Stimulated activated CD4-positive, alpha-beta T cell treated with anti-CD3 and anti-CD28 coated beads, Interleukin-4, amount 100 ng/mL, for 24 hours (primary cell): Measurements from ENCODE around the gene ARHGAP15.
"Not testable (repeated sequence)": the region's sequence is repeated elsewhere in the genome, so short reads cannot be mapped to it uniquely, and the experiment has no call there.

Experiments
- DNase-seq: peaks from one replicate; pipeline ENCODE4 v3.0.0-alpha.2; 2020

Gene ARHGAP15

DNA sequence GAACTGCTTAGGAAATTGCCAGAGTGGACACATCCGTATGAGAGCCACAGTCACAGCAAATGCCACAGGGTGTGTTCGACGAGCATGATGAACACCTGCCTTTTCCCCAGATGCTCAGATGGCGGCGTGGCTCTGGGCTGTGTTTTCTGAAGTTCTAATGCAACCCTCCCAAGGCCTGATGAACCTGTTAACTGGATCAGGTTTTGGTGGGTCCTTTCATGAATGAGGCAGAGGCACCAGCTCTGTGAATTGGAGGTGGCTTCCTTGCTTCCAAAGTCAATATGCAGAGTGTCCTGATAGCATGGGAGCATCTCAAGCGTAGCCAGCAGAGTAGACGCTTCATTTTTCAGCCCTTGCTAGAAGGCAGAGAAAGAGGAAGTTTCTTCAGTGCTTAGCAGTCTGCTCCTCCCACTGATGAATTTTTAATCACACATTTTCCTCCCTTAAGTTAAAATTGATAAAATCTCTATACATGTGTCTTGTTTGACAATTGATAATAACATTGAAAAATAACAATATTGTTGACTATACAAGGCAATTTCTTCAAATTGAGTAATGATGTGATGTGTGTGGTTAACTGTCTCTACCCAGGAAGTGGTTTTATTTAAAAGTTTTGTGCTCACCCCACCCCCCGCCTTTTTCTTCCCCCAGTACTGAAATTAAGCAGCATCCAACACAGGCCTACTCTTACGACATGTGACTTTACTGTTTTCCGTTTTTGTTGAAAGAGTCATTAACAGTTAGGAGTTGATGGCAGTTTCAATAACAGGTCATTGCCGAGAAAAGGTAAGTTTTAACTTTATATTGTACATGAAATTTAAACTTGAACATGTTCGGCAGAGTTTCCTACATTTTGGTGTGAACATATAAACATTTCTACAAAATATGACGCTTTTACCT is at the start of gene ARHGAP15:
ARHGAP15 (plus strand) TSS at position 739 of the 900 bp plus-strand sequence.
- peak; percentile 77 for DNase-seq

- DNase-seq, result no peak
These were observed 47.6 kb upstream of the ARHGAP15 start for GRCh38 chr2:143081616-143082015.

DNA sequence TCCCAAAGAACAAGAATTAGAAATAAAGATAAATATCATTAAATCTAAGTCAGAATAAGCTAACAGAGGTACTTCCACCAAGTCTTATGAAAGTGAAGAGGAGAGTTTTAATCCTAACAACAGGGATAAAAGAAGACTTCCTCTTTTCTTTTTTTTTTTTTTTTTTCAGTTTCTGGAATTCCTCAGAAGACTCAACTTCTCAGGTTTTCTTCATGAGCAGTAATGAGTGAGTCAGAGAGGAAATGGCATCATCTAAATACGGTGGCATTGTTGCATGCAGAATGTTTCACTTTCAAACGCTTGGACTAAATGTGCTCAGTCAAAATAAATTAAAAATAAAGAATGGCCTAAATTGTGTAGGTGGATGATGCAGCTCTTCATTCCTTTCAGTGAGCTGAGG is 45.6 kb upstream of the ARHGAP15 start:
- DNase-seq, result no peak

DNA sequence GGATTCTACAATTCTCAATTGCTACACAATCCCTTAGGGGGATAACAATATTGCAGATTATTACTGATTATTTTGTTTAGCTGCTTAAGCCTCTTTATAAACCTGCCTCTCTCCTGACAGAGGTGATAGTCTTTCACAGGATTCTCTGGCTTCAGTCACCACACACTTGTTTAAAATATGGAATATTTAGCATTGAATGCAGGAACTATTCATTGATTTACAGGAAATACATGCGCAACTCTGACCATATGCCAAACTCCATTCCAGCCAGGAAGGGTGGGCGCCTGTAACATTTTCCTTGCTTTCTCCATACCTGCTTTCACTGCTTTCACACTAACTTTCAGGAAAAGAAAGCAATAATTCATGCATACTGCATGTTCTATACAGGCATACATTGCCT is 44.8 kb upstream of the ARHGAP15 start:
- no peak for DNase-seq

DNA sequence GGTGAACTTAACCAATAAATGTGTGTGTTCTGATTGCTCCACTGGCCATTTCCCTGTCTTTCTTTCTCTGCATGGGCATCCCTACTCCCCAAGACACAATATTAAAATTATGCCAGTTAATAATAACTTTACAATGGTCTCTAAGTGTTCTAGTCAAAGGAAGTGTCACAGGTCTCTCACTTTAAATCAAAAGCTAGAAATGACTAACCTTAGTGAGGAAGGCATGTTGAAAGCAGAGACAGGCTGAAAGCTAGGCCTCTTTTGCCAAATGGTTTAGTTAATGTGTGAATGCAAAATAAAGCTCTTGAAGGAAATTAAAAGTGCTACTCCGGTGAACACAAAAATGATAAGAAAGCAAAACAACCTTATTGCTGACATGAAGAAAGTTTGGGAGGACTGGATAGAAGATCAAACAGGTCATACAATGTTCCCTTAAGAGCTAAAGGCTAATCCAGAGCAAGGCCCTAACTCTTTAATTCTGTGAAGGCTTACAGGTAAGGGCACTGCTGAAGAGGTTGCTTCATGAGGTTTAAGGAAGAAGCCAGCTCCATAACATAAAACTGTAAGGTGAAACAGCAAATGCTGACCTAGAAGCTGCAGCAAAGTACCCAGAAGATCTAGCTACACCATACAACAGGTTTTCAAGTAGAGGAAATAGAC is 44.0 kb upstream of the ARHGAP15 start:
- DNase-seq, result no peak

GRCh38 chr2:143087033-143087432 is 42.2 kb upstream of the ARHGAP15 start:
- no peak for DNase-seq

GRCh38 chr2:143088388-143088787 is 40.8 kb upstream of the ARHGAP15 start:
- no peak for DNase-seq

DNA sequence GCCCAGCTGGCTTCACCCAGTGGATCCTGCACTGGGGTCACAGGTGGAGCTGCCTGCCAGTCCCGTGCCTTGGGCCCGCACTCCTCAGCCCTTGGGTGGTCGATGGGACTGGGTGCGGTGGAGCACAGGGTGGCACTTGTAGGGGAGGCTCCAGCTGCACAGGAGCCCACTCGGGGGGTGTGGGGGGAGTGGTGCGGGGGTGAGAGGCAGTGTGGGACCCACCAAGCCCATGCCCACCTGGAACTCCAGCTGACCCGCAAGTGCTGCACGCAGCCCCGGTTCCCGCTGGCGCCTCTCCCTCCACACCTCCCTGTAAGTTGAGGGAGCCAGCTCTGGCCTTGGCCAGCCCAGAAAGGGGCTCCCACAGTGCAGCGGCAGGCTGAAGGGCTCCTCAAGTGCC is 39.7 kb upstream of the ARHGAP15 start:
- not testable (repeated sequence) for DNase-seq

DNA sequence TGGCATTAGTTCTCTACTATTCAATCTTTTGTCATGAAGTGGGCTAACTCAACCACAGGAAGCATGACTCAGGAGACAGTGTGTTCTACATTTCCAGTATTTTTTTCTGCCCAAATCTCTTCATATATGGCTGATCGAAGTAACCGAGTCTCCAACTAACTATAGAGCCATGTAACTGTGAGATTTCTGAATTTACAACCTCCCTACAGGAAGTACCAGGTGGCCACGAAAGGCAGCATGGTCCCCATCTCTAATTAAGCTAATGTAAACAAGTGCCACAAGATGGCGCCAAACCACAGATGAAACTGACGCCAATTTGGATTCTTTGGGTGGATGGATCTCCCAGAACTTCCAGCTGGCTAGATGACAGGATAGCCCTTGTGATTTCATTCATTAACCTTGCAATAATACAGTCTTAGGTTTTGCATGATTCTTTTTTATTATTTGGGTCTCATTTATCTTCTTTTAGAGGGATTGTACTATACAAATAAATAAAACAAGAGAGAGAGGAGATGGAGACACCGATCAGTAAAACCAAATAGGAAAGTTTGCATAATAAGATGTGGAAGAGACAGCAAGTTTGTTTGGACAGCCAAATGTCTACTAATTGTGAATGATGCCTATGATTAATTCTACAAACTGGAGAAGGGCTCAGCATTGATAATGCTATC is 18.3 kb upstream of the ARHGAP15 start:
- DNase-seq, result peak; percentile 73

- DNase-seq, result peak; percentile 11
These were observed 12.0 kb upstream of the ARHGAP15 start for GRCh38 chr2:143117225-143117624.

DNA sequence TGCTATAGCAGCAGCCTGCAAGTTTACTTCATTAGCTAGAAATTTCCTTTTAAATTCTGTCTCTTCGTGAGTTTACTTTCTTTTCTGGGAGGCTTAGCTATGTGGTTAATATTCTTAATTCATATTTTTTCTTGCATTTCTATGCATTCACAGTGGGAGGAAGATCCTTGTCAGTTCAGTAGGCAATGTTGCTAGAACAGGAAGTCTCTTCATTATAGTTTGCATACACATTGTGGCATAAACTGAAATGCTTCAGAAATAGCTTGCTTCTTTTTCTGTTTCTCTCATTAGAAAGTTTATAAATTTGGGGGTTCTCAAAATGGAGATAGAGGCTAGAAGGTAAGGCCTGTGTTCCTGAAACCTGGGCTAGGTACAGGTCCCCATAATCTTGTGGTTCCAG is 8.1 kb upstream of the ARHGAP15 start:
- DNase-seq, result no peak

GRCh38 chr2:143121957-143122356 is 7.3 kb upstream of the ARHGAP15 start:
- no peak for DNase-seq

GRCh38 chr2:143123911-143124310 is 5.3 kb upstream of the ARHGAP15 start:
- DNase-seq, result no peak

DNA sequence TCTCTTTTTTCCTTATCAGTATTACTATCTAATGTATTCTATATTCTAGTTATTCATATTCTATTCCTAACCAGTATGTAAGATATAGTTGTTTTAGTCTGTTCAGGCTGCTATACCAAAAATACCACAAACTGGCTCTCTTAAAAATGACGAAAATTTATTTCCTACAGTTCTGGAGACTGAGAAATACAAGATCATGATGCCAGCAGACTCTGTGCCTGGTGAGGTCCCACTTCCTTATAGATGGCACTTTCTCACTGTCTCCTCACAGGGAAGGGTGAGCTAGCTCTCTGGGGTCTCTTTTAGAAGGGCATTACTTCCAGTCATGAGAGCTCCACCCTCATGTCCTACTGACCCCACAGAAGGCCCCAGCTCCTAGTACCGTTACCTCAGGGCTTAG is 4.8 kb upstream of the ARHGAP15 start:
- DNase-seq, result no peak

GRCh38 chr2:143125717-143126116 is 3.5 kb upstream of the ARHGAP15 start:
- DNase-seq, result no peak

DNA sequence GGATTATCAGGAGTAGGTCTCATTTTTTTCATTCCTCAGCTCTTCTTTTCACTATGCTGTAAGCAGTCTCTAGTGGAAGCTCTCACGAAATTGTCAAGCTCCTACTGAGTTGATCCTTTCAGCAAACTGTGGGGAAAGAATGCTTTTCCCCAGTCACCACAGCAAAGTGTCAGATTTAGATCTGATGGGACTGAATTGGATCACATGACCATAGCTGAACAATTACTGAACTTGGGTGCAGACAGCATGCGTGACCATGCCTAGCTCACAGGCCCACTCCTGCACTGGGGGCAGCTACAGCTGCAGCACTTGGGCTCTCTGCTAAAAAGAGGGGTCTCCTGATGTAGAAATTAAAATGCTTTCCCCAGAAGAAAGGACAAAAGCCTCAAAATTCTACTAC is 3.1 kb downstream of the ARHGAP15 start:
- DNase-seq, result peak; percentile 41

DNA sequence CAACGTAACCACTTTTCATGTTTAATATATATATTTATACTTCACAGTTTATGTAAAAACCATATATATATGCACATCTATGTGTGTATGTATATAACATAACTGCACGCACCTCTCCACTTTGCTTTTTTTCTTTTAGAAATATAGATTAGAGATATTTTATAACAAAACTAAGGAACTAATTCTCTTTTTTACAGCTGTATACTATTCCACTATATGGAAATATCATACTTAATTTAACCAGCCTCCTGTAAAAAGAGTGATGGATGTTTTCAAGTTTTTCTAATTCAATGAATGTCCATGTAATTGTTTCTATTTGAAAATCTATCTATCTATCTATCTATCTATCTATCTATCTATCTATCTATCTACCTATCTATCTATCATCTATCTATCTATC is 4.6 kb downstream of the ARHGAP15 start:
- no peak for DNase-seq

DNA sequence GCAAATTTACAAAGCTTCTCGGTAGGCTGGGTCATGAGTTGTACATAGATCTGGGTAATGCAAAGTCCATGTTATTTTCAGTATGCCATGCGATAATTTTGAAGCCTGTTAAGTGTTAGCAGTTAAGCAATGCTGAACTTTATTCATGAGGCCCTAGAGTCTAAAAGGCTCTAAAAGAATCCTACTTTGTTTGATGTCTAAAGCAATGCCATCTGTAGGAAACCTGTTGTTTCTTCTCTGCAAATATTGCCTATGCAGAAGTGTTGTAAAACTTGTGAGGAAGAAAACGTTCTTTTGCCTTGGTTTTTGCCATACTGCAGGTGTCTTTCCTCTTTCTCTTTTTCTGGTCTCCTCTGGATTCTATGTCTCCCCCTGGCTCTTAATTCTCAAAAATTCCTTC is 9.1 kb downstream of the ARHGAP15 start:
- no peak for DNase-seq

DNA sequence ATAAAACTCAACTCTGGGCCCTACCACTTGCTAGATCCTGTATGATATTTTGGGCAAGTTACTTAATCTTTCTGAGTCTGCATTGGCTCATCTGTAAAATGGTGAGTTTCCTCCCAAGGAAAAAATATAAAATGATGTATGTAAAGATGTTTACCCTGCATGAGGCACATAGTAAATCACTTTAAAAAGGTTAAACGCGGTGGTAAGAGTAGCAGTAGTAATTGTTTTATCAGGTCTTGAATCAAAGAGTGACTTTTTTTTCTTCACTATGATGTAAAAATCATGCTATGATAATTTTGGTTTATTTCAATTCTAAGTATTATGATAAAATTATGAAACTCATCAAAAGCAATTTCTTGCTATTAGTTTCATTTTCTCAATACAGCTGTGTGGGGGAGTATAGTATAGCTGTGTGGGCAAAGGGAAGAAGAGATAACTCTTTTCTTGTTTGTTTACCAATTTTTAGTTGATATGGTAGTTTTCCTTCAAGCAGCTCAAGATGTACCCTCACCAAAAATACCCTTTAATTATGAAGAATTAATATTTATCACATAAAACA is 10.7 kb downstream of the ARHGAP15 start:
- DNase-seq, result no peak

GRCh38 chr2:143140864-143141661 is 11.8 kb downstream of the ARHGAP15 start:
- DNase-seq, result no peak

- DNase-seq, result no peak
These were observed 13.4 kb downstream of the ARHGAP15 start for GRCh38 chr2:143142598-143142997.

- no peak for DNase-seq
These were observed 15.7 kb downstream of the ARHGAP15 start for GRCh38 chr2:143144813-143145455.
